GM15510 (cell line): ENCODE data around the gene ZNF212.

ENCODE experiments used
- POLR2A ChIP-seq: IDR thresholded peaks from 3 replicates; pipeline ENCODE4 v1.6.1; 2011; ENCODE audit warnings: borderline replicate concordance; ENCODE audit not compliant: insufficient read length; ENCODE audit errors: extremely low read depth

The ZNF212 gene

DNA sequence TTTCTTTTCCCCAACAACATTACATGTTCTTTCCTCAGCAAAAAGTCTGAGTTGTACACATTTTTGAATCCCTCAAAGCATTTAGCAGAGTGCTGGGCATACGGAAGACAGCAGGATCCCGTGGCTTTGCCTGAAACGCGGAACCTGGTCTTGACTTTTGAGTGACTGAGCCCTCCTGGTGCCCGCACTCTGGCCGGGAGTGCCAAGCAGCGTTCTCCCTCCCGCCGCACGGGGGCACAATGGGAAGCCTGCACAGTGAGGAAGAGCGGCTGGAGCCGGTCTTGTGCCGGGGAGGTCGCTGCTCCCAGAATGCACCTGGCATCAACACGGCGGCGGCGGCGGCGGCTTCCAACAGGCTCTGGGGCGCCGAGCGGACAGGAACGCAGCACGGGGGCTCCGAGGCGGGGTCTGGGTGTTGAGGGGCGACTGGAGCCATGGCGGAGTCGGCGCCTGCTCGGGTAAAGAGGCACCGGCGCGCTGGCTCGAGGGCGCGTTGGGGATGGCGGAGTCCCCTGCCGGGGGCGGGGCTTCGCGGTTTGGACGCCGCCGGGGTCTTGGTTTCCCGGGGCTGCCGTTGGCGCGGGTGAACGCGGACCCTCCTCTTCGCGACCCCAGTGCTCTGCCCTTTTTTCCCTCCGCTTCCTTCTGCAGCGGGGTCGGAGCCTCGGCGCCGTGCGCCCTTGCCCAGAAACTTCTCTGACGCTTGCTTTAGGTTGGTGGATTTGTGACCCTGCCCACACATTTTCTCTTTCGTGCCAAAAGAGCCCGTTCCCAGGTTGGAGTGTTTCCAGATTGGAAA is at the start of gene ZNF212:
ZNF212 (plus strand) TSS at position 307 of the 799 bp plus-strand sequence; CDS start at position 435, 128 bp downstream.
- TF ChIP-seq POLR2A: peak; percentile 70

DNA sequence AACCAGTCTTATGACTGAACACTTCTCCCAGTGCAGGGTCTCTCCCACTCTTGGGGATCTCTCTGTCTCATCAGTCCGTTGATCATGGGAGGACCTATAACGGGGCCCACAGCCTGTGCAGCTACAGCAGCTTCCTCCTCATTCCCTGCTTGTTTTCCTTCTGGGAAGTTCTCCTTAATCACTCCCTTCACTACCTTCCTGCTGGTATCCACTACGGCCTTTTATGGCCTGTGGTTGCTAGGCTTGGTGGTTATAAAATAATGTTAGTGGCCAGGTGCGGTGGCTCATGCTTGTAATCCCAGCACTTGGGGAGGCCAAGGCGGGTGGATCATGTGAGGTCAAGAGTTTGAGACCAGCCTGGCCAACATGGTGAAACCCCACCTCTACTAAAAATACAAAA is 47.6 kb upstream of the ZNF212 start:
- no peak for TF ChIP-seq POLR2A

DNA sequence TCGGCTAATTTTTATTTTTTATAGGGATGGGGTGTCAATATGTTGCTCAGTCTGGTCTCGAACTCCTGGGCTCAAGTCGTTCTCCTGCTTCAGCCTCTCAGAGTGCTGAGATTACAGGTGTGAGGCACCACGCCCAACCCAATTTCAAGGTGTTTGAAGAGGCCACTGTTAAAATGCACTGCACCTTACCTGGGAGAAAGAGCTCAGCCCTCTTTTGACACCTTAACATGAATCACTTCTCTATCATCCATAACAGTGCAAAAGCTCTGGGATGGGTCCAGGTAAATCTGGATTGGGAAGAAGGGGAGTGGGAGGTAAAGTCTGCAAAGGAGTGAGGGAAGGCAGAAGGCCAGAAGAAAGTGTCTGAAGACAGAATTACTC is 44.7 kb upstream of the ZNF212 start:
- no peak for TF ChIP-seq POLR2A

DNA sequence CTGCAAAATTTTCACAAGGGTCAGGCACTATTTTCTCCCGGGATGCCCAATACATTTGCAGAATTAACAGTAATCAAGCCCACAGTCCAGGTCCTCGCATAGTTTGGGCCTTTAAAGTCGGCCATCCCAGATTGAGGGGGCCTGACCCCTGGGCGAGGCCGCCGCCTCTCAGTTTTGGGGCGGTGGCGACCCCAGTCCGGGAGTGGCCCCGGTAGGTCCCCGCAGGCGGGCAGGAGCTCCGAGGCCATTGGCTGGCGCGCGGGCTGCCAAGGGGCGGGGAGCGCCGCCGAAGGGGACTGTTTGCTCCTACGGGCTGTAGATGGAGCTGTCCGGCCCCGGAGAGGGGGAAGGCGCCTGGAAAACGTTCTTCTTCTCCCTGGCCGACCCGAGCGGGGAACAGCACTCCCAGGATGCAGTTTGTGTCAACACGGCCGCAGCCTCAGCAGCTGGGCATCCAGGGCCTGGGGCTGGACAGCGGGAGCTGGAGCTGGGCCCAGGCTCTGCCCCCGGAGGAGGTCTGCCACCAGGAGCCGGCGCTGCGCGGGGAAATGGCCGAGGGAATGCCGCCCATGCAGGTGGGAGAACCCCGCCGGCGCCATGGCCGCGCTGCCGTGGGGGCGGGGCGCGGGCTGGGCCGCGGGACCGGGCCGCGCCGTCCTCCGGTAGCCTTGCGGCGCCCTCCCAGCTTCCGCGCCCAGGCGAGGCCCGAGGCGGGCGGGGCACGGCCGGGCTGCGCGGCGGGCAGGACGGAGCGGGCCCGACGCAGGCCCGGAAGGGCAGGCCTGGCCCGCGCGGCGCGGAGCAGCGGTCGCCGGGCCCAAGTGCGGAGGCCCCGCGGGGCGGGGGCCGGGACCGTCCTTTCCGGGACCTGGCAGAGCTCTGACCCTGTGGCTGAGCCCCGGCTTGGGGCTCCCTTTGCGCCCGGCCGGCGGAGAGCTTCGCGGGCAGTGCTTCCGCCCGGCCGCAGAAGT is 44.0 kb upstream of the ZNF212 start, which contains the start of gene ZNF282:
ZNF282 (plus strand) TSS at position 367 of the 971 bp plus-strand sequence; CDS start at position 411, 44 bp downstream.
- peak; percentile 70 for TF ChIP-seq POLR2A

DNA sequence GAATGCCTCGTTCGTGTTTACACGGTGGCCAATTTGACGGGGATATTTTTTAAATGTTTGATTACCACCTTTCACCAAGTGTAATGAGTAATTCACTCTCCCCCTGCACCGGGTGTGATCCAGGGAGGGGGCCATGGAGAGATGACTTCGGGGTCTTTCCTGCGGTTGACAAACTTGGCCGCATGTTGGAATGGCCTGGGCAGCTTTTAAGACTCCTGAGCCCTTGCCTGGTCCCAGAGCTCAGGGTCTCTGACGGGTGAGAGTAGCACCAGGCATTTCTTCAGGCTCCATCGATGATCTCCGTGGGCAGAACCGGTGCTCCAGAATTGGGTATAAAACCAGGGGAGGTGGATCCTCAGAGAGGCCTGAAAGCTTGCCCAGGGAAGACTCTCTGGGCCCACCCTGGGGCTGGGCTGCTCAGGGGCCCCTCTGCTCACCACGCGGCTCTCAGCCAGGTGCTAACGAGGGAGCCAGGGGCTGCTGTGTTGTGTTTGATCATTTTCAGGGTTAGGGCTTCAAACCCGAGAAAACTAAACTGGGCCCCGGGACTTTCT is 43.2 kb upstream of the ZNF212 start:
- no peak for TF ChIP-seq POLR2A

DNA sequence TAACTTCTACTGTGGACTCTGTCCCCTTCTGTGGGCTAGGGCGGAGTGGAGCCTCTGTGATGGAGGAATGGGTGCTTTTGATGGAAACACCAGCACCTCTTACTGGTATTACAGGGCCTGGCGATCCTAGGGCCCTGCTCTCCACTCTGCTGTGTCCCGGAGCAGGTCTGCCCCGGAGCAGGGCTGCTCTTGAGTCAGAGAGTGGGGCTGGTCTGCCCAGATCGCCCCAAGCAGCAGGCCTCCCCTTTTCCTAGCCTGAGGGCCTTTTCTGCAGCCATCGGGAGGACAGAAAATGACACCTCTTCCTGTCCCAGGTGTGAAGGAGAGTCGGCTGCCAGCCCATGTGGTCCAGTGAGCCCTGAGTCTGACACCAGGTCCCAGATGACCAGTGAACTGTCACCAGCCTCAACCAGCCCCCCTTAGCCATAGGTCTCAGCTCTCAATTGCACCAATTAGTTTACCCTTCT is 42.7 kb upstream of the ZNF212 start:
- no peak for TF ChIP-seq POLR2A

DNA sequence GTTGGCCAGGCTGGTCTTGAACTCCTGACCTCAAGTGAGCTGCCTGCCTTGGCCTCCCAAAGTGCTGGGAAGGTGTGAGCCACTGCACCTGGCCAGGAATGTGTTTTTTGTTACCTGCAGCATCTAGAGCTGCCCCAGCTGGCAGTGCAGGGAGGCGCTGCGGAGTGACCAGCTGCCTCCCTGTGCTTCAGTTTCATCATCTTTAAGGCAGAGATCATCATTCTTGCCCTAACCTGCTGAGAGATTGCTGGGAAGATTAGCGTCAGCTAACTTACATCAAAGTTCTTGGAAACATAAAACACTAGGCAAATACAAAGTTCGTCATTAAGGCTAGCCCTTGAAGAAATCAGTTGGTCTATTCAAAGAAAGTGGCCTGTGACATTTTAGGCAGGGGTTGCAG is 41.8 kb upstream of the ZNF212 start:
- TF ChIP-seq POLR2A: no peak

DNA sequence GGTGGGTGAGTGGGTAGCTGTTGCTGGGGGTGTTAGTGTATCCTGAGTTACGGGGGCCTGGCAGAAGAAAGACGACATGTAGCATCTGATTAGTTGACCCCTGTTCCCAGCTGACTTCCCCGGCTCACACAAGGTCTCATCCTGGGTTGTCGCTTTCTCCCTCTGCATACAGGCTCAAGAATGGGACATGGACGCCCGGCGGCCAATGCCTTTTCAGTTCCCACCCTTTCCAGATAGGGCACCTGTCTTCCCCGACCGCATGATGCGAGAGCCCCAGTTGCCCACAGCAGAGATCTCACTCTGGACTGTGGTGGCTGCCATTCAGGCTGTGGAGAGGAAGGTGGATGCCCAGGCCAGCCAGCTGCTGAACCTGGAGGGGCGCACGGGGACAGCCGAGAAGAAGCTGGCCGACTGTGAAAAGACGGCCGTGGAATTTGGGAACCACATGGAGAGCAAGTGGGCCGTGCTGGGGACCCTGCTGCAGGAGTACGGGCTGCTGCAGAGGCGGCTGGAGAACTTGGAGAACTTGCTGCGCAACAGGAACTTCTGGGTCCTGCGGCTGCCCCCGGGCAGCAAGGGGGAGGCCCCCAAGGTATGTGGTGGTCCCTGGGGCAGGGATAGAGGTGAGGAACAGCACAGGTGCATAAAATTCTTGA is 41.2 kb upstream of the ZNF212 start:
- no peak for TF ChIP-seq POLR2A

DNA sequence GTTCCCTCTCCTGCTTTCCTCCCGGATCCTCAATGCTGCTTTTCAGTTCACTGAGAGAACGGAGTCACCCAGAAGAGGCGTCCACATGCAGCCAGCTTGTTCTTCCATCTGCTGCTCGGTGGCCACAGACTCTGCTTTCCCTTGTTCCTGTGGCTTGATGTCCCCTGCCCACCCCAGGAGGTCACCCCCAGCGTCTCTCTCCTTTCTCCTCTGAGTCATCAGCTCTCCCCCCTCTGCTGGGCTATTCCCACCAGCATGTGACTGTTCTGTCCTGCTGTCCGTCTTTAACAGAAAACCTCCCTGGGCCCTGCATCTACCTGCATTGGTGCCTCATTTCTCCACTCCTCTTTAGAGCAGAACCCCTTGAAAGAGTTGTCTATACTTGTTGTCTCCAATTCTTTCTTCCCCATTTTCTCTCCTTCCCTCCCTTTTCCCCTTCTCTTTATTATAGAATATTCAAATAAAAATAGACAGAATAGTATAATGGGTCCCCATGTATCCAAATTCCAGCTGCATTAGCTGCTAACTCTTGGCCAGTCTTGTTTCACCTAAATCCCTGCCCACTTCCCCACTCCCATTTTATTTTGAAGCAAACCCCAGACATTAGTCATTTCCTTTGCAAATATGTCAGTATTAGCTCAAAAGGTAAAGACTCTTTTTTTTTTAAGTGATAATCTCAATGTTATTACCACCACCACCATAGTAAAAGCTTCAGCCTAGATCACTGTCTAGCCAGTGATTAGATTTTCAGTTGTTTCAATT is 40.0 kb upstream of the ZNF212 start:
- no peak for TF ChIP-seq POLR2A

DNA sequence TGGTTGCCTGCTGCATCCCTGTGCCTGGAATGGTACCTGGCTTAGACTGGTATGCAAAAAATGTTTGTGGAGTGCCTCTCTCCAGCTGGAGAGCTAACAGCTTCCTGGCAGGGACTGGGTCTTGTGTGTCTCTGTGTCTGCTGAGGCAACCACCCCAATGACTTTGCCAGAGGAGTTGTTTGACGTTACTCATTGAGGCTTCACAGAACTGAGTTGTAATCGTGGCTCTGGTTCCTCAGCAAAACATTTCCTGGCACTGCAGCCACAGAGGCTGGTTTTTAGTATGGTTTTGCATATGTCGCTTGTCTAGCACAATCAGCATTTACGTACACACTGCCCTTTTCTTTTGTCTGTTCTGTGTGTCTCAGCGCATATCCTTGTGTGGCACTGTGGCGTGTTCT is 36.6 kb upstream of the ZNF212 start:
- TF ChIP-seq POLR2A: no peak

DNA sequence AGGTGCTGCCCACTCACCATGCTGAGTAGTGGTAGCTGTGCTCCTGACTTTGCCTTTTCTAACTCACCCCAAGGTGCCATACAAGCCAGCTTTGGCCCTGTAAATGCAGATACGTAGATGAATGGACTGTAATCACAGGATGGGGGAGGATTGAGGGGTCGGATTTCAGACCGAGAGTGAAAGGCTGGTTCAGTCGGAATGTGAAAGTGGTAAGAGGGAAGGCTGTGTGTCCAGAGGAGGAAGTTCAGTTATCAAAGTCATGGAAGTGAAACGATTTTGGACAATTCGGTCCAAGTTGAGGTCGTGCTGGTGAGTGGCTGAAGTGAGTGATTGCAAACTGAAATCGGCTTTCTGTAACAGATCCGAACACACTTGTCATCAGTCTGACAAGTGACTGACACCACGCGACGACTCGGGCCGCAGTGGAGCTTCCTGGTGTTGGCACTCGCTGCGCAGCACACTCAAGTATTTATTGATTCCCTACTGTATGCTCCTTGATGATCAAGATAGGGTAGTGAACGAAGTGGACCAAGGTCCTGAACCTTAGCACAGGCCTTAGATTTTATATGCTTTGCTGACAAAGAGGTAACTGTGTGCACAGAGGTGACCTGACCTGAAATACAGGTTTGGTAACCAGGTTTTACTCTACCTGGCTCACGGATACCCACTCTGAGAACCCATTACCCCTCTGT is 33.6 kb upstream of the ZNF212 start:
- no peak for TF ChIP-seq POLR2A

DNA sequence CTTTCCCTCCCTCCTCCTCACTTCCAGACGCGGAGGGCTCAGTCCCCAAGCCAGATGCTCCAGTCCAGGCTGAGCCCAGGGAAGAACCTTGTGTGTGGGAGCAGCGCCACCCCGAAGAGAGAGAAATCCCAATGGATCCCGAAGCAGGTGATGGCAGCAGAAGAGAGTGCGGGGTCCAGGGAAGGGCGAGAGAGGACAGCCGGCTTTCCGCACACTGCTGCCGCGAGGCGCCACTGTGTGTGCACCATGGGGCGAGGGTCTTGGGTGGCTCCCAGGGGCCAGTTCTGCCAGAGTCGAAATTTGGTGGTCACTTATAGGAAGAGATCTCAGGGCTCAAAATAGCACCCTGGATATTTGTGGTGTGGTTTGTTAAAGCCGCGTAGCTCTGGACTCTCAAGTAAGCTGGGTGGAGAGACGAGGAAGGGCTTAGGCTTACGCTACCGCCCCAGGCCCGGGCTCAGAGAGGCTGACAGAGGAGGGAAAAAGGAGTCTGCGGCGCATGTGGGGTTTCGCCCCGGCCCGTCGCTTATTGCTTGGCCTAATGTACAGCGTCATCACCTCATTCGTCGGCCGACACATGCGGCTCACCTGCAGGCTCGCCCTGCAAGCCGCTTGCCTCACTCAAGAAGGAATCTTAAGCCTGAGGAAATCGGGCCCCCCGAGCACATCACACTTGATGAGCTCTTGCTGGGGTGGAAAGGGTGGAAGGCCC is 32.0 kb upstream of the ZNF212 start:
- no peak for TF ChIP-seq POLR2A
